Astrocyte (in vitro differentiated cells and primary cell): ENCODE data around the gene TOM1L2. TPM values are rescaled to one million over a fixed set of nuclear protein-coding genes. Genes with fewer than 3 reads are reported as not detected.

ENCODE experiments used
- DNase-seq: peaks from one replicate; pipeline ENCODE4 v3.0.0-alpha.2; 2010; ENCODE audit warnings: low read depth
- FAIRE-seq: peaks from 2 replicates; lab custom pipeline; 2011; peaks lifted over from hg19 to GRCh38; lab: Jason Lieb, UNC
- H2AFZ ChIP-seq: 2 replicates; pipeline ENCODE4 v1.6.0; 2012; ENCODE audit warnings: low read depth, low read length, inconsistent platforms
- H3K27ac ChIP-seq: 2 replicates; pipeline ENCODE4 v1.5.1; 2011; ENCODE audit warnings: low read depth, low read length, inconsistent platforms
- H3K27me3 ChIP-seq: 2 replicates; pipeline ENCODE4 v1.6.0; 2011; ENCODE audit warnings: low read length, inconsistent platforms; ENCODE audit not compliant: insufficient read depth
- H3K36me3 ChIP-seq: 2 replicates; pipeline ENCODE4 v1.5.1; 2011; ENCODE audit warnings: low read length, inconsistent platforms; ENCODE audit not compliant: insufficient read depth
- H3K4me1 ChIP-seq: 2 replicates; pipeline ENCODE4 v1.5.1; 2011; ENCODE audit warnings: low read length, inconsistent platforms; ENCODE audit not compliant: insufficient read depth
- H3K4me2 ChIP-seq: 2 replicates; pipeline ENCODE4 v1.6.0; 2012; ENCODE audit warnings: low read length, inconsistent platforms
- H3K4me3 ChIP-seq: 2 replicates; pipeline ENCODE4 v1.5.1; 2011; ENCODE audit warnings: low read depth, mild to moderate bottlenecking, low read length, inconsistent platforms; ENCODE audit not compliant: insufficient read depth
- H3K79me2 ChIP-seq: 2 replicates; pipeline ENCODE4 v1.6.0; 2012; ENCODE audit warnings: mild to moderate bottlenecking, low read length, inconsistent platforms; ENCODE audit not compliant: insufficient read depth
- H3K9ac ChIP-seq: 2 replicates; pipeline ENCODE4 v1.6.0; 2012; ENCODE audit warnings: mild to moderate bottlenecking, low read length, inconsistent platforms
- H3K9me3 ChIP-seq: 2 replicates; pipeline ENCODE4 v1.5.1; 2012; ENCODE audit warnings: low read depth, mild to moderate bottlenecking, low read length, inconsistent platforms; ENCODE audit not compliant: insufficient read depth
- H4K20me1 ChIP-seq: 2 replicates; pipeline ENCODE4 v1.6.0; 2012; ENCODE audit warnings: low read length, inconsistent platforms; ENCODE audit not compliant: insufficient read depth
- H3K27ac Mint-ChIP-seq: one replicate; pipeline ENCODE4 v1.8.0; 2021; ENCODE audit warnings: mild to moderate bottlenecking, mixed read lengths; ENCODE audit not compliant: unreplicated experiment
- H3K27me3 Mint-ChIP-seq: one replicate; pipeline ENCODE4 v1.8.0; 2021; ENCODE audit warnings: low read depth, mixed read lengths; ENCODE audit not compliant: unreplicated experiment
- H3K36me3 Mint-ChIP-seq: one replicate; pipeline ENCODE4 v1.8.0; 2021; ENCODE audit warnings: low read depth, mixed read lengths; ENCODE audit not compliant: unreplicated experiment
- H3K4me1 Mint-ChIP-seq: one replicate; pipeline ENCODE4 v1.8.0; 2021; ENCODE audit warnings: low read depth, mixed read lengths; ENCODE audit not compliant: unreplicated experiment
- H3K4me3 Mint-ChIP-seq: one replicate; pipeline ENCODE4 v1.8.0; 2021; ENCODE audit warnings: mild to moderate bottlenecking, moderate library complexity, mixed read lengths; ENCODE audit not compliant: unreplicated experiment
- H3K9me3 Mint-ChIP-seq: one replicate; pipeline ENCODE4 v1.8.0; 2021; ENCODE audit warnings: mild to moderate bottlenecking, mixed read lengths; ENCODE audit not compliant: unreplicated experiment
- EZH2 ChIP-seq: IDR thresholded peaks from 2 replicates; pipeline ENCODE4 v1.6.1; 2012; ENCODE audit warnings: mild to moderate bottlenecking, low read length, inconsistent platforms; ENCODE audit not compliant: insufficient read depth
- total RNA-seq: library from RNA; stranded (reverse); gene quantifications from 2 replicates; pipeline ENCODE4 v1.2.1, GENCODE V29; 2021
- TF ChIP-seq, protein P1 (sequence below): IDR thresholded peaks from 2 replicates; pipeline ENCODE4 v1.5.1; 2011; ENCODE audit warnings: low read depth, mild to moderate bottlenecking, inconsistent platforms, low read length, moderate library complexity; ENCODE audit not compliant: insufficient read depth

Gene TOM1L2
- total RNA-seq, 1 donor from 2014 or later = 54.4 TPM

DNA sequence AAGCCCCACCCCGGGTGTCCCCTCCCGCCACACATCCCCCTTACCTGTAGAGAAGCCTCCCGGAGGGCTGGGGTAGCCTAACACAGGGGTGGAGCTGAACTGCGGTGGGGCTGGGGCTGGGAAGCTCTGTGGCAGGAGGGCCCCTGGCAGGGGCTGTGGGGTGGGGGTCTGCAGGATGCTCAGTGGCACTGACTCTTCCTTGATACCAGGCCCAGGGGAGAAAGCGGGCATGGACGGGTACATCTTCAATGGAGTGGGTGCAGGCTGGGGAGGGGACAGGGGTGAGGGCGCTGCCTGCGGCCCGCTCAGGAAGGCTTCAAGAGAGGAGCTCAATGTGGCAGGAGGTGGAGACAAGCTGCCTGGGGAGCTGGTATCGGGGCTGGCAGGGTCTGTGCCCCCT lies 152.2 kb downstream of the TOM1L2 start:
- H3K27me3 ChIP-seq = no peaks in the 10 kb centered on the region
- H3K9me3 Mint-ChIP-seq = peaks cover 2% of the 10 kb centered on the region
- peak overlapping the region; percentile 16 for H3K9ac ChIP-seq
- H3K9me3 ChIP-seq = no peaks in the 10 kb centered on the region
- H3K4me3 Mint-ChIP-seq = no peak overlapping the region
- peaks cover 85% of the 10 kb centered on the region for H4K20me1 ChIP-seq
- H3K4me2 ChIP-seq = peak overlapping the region; percentile 54
- H3K36me3 Mint-ChIP-seq = peaks cover 7% of the 10 kb centered on the region
- H3K4me1 ChIP-seq = peaks cover 48% of the 10 kb centered on the region
- TF ChIP-seq, protein P1, sequence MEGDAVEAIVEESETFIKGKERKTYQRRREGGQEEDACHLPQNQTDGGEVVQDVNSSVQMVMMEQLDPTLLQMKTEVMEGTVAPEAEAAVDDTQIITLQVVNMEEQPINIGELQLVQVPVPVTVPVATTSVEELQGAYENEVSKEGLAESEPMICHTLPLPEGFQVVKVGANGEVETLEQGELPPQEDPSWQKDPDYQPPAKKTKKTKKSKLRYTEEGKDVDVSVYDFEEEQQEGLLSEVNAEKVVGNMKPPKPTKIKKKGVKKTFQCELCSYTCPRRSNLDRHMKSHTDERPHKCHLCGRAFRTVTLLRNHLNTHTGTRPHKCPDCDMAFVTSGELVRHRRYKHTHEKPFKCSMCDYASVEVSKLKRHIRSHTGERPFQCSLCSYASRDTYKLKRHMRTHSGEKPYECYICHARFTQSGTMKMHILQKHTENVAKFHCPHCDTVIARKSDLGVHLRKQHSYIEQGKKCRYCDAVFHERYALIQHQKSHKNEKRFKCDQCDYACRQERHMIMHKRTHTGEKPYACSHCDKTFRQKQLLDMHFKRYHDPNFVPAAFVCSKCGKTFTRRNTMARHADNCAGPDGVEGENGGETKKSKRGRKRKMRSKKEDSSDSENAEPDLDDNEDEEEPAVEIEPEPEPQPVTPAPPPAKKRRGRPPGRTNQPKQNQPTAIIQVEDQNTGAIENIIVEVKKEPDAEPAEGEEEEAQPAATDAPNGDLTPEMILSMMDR = no peak
- DNase-seq = no peak
- H3K27ac ChIP-seq = no peak overlapping the region
- no peak for FAIRE-seq
- H3K27ac Mint-ChIP-seq = peak overlapping the region; percentile 66
- H3K4me3 ChIP-seq = no peak overlapping the region
- no peaks in the 10 kb centered on the region for H3K27me3 Mint-ChIP-seq
- peaks cover 32% of the 10 kb centered on the region for H3K4me1 Mint-ChIP-seq
- H3K36me3 ChIP-seq = peaks cover 14% of the 10 kb centered on the region
- H2AFZ ChIP-seq = no peak overlapping the region
- peaks cover 45% of the 10 kb centered on the region for H3K79me2 ChIP-seq

DNA sequence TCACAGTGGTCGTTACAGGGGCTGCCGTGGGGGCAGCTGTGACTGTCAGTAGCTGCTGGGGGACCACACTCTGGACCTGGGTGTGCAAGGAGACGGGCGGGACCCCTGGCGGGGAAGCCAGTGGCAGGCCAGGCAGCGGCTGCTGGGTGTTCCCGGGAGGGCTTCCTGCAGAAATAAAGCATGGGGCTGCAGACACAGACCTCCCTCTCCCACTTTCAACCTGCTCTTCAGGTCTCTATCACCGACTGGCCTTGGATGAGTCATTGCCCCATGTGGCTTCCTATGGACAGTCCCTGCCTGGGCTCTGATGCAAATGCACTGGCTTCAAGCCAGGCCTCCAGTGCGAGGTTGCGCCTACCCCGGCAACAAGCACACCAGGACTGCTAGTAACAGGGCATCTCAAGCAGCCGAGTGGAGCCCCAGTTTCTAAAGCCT lies 152.6 kb downstream of the TOM1L2 start:
- Histone ChIP-seq H3K9me3 (no peaks in the 10 kb centered on the region), H2AFZ (no peak overlapping the region), H3K4me2 (peak overlapping the region; percentile 54), H3K4me1 (peaks cover 44% of the 10 kb centered on the region), H3K9ac (no peak overlapping the region), H4K20me1 (peaks cover 85% of the 10 kb centered on the region), H3K4me3 (no peak overlapping the region), H3K27me3 (no peaks in the 10 kb centered on the region), H3K27ac (no peak overlapping the region), H3K36me3 (peaks cover 14% of the 10 kb centered on the region), H3K79me2 (peaks cover 40% of the 10 kb centered on the region)
- H3K9me3 Mint-ChIP-seq = peaks cover 2% of the 10 kb centered on the region
- peaks cover 28% of the 10 kb centered on the region for H3K4me1 Mint-ChIP-seq
- H3K36me3 Mint-ChIP-seq = peaks cover 7% of the 10 kb centered on the region
- no peak for TF ChIP-seq EZH2
- TF ChIP-seq, protein P1 = no peak
- peak overlapping the region; percentile 71 for H3K4me3 Mint-ChIP-seq
- H3K27ac Mint-ChIP-seq = peak overlapping the region; percentile 66
- H3K27me3 Mint-ChIP-seq = no peaks in the 10 kb centered on the region
- DNase-seq = peak; percentile 84
- FAIRE-seq = peak; percentile 20

DNA sequence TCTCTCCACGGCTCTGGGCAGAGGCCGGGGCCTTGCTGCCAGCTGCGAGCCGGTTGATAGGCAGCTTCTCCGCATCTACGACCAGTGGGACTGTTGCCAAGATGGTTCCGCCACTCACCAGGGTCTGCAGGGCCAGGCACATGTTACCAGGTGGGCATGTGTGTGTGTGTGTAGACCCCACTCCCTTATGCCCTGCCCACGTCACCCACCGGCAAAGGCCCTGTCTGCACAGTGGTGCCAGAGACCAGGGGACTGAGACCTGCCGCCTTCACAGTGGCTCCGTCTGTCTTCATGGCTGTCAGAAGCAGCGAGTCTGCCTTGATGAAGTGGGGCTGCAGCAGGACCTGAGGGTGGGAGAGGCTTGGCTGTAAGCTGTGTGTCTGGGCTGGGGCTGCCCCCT lies 153.1 kb downstream of the TOM1L2 start:
- peaks cover 14% of the 10 kb centered on the region for H3K36me3 ChIP-seq
- H3K9ac ChIP-seq = no peak overlapping the region
- H3K4me1 ChIP-seq = peaks cover 39% of the 10 kb centered on the region
- Mint-ChIP-seq H3K9me3 (peaks cover 2% of the 10 kb centered on the region), H3K4me3 (no peak overlapping the region), H3K36me3 (peaks cover 7% of the 10 kb centered on the region), H3K4me1 (peaks cover 23% of the 10 kb centered on the region), H3K27ac (peak overlapping the region; percentile 15), H3K27me3 (no peaks in the 10 kb centered on the region)
- TF ChIP-seq, protein P1 = no peak
- TF ChIP-seq EZH2 = no peak
- peaks cover 36% of the 10 kb centered on the region for H3K79me2 ChIP-seq
- no peak for DNase-seq
- no peak overlapping the region for H2AFZ ChIP-seq
- no peak overlapping the region for H3K4me3 ChIP-seq
- H3K4me2 ChIP-seq = peak overlapping the region; percentile 54
- no peak overlapping the region for H3K27ac ChIP-seq
- no peaks in the 10 kb centered on the region for H3K9me3 ChIP-seq
- H3K27me3 ChIP-seq = no peaks in the 10 kb centered on the region
- no peak for FAIRE-seq
- H4K20me1 ChIP-seq = peaks cover 88% of the 10 kb centered on the region
